ENCODE measurements around the gene ARRB1. TPM values are rescaled to one million over a fixed set of nuclear protein-coding genes. Genes with fewer than 3 reads are reported as not detected.
A peak's percentile ranks its signal among the peaks of the same experiment; 100 is the strongest.
"Not testable (repeated sequence)": the region's sequence is repeated elsewhere in the genome, so short reads cannot be mapped to it uniquely, and the experiment has no call there.

The ARRB1 gene
- total and polyA plus RNA-seq, 7 experiments from 2014 or later = 7.5 to 104 (median 58.0) TPM

DNA sequence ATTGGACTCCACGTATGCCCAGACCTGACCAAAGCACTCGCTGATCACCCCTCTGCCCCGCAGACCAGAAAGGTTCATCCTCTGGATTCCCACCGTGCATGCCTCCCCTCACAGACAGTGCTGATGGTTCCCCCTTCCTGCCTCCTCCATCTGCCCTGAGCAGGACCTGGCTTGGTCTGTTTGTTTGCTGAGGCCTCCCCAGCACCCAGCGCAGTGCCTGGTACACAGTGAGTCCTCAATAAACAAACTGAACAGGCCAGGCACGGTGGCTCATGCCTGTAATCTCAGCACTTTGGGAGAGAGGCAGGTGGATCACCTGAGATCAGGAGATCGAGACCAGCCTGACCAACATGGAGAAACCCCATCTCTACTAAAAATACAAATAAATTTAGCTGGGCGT lies 24.2 kb upstream of the ARRB1 start:
- Histone ChIP-seq H3K36me3 (ENCODE audit: control insufficient read depth in 2 of 3, insufficient read depth in 3 of 3, low read length in 3 of 3) (no peaks in the 10 kb centered on the region), H3K27me3 (ENCODE audit: control insufficient read depth in 2 of 2, insufficient read depth in 2 of 2, low read length in 2 of 2) (no peaks in the 10 kb centered on the region), H3K4me1 (ENCODE audit: control insufficient read depth in 2 of 2, insufficient read depth in 2 of 2, low read length in 2 of 2) (no peaks in the 10 kb centered on the region), H3K4me3 (ENCODE audit: low read length) (no peak overlapping the region), H3K9me3 (ENCODE audit: control insufficient read depth in 2 of 3, low read length in 3 of 3) (no peaks in the 10 kb centered on the region), H3K27ac (ENCODE audit: low read depth, low read length) (no peak overlapping the region)
- Mint-ChIP-seq H3K4me3 (no peak overlapping the region), H3K9me3 (no peaks in the 10 kb centered on the region), H3K27me3 (no peaks in the 10 kb centered on the region), H3K36me3 (no peaks in the 10 kb centered on the region), H3K27ac (peak overlapping the region in 1 of 9 donors; percentile 74), H3K4me1 (peaks cover 0 to 16% (median under 1%) of the 10 kb centered on the region in 7 donors)
- ATAC-seq (no peak), DNase-seq (no peak)
- ChIA-PET CTCF (interaction anchor here (0.9 to 1.4 kb wide), 3 partner anchors 47 to 235 kb away, joined by 3 read pairs; no protein-coding TSS in a partner anchor), POLR2A (interaction anchor here (1.3 kb wide), 1 partner anchor 32 kb away, joined by 3 read pairs; no protein-coding TSS in a partner anchor)
- intact Hi-C loops (cut with micrococcal nuclease) = no loop called here

DNA sequence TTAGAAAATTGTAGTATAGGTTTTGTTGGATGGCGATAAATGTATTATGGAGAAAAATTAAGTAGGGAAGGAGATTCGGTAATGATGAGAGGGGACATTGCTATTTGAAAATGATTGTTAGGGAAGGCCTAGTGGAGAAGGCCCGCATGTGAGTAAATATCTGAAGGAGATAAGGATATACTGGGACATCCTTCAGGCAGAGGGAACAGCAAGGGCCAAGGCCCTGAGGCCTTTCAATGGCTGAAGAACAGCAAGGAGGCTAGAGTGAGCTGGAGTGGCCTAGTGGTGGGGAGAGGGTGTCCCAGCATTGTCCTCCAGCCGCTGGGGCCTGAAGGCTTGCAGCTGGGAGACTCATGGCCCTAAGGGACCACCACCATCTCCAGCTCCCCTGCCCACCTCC lies 23.2 kb upstream of the ARRB1 start:
- H3K36me3 Mint-ChIP-seq = peaks cover 0 to 3% (median 0%) of the 10 kb centered on the region in 5 donors
- CTCF ChIA-PET = interaction anchor here (1.4 kb wide), 1 partner anchor 94 kb away, joined by 3 read pairs; no protein-coding TSS in a partner anchor
- H3K9me3 ChIP-seq (ENCODE audit: control insufficient read depth in 2 of 3, low read length in 3 of 3) = no peaks in the 10 kb centered on the region

GRCh38 chr11:75373201-75373600 lies 21.7 kb upstream of the ARRB1 start:
- no peaks in the 10 kb centered on the region for H3K36me3 ChIP-seq (ENCODE audit: control insufficient read depth in 2 of 3, insufficient read depth in 3 of 3, low read length in 3 of 3)
- no peak overlapping the region for H3K4me3 ChIP-seq (ENCODE audit: low read length)
- ChIA-PET POLR2A (interaction anchor here (1.5 kb wide), 1 partner anchor 21 kb away, joined by 6 read pairs; no protein-coding TSS in a partner anchor), CTCF (interaction anchor here (1.1 kb wide), 1 partner anchor 31 kb away, joined by 4 read pairs; no protein-coding TSS in a partner anchor)
- no peak overlapping the region for H3K4me3 Mint-ChIP-seq
- intact Hi-C loops (cut with micrococcal nuclease) = no loop called here
- peaks cover 0 to 34% (median 7%) of the 10 kb centered on the region in 7 donors for H3K4me1 Mint-ChIP-seq
- no peak overlapping the region for H3K27ac ChIP-seq (ENCODE audit: low read depth, low read length)
- no peaks in the 10 kb centered on the region for H3K27me3 Mint-ChIP-seq
- no peaks in the 10 kb centered on the region for H3K4me1 ChIP-seq (ENCODE audit: control insufficient read depth in 2 of 2, insufficient read depth in 2 of 2, low read length in 2 of 2)
- peaks cover 0 to 12% (median 5%) of the 10 kb centered on the region in 11 donors for H3K9me3 Mint-ChIP-seq
- no peak for ATAC-seq
- H3K27ac Mint-ChIP-seq = no peak overlapping the region
- peaks cover 0 to 7% (median 0%) of the 10 kb centered on the region in 5 donors for H3K36me3 Mint-ChIP-seq
- peaks cover 0 to 8% (median 0%) of the 10 kb centered on the region in 3 experiments for H3K9me3 ChIP-seq (ENCODE audit: control insufficient read depth in 2 of 3, low read length in 3 of 3)
- no peak for DNase-seq
- no peaks in the 10 kb centered on the region for H3K27me3 ChIP-seq (ENCODE audit: control insufficient read depth in 2 of 2, insufficient read depth in 2 of 2, low read length in 2 of 2)

More for the DNA sequence above, 23.2 kb upstream of the ARRB1 start:
- Mint-ChIP-seq H3K4me1 (peaks cover 0 to 25% (median 6%) of the 10 kb centered on the region in 7 donors), H3K4me3 (no peak overlapping the region), H3K9me3 (peaks cover 0 to 4% (median 2%) of the 10 kb centered on the region in 11 donors), H3K27me3 (no peaks in the 10 kb centered on the region), H3K27ac (no peak overlapping the region)
- POLR2A ChIA-PET = no interaction called here
- no peaks in the 10 kb centered on the region for H3K36me3 ChIP-seq (ENCODE audit: control insufficient read depth in 2 of 3, insufficient read depth in 3 of 3, low read length in 3 of 3)
- intact Hi-C loops (cut with micrococcal nuclease) = no loop called here
- ATAC-seq (no peak), DNase-seq (no peak)
- no peak overlapping the region for H3K4me3 ChIP-seq (ENCODE audit: low read length)
- no peaks in the 10 kb centered on the region for H3K27me3 ChIP-seq (ENCODE audit: control insufficient read depth in 2 of 2, insufficient read depth in 2 of 2, low read length in 2 of 2)
- H3K4me1 ChIP-seq (ENCODE audit: control insufficient read depth in 2 of 2, insufficient read depth in 2 of 2, low read length in 2 of 2) = no peaks in the 10 kb centered on the region
- H3K27ac ChIP-seq (ENCODE audit: low read depth, low read length) = no peak overlapping the region

- peaks cover 0 to 8% (median 0%) of the 10 kb centered on the region in 3 experiments for H3K9me3 ChIP-seq (ENCODE audit: control insufficient read depth in 2 of 3, low read length in 3 of 3)
- ChIA-PET POLR2A (interaction anchor here (1.0 to 1.5 kb wide), 2 partner anchors 20 to 32 kb away, joined by 3 to 6 read pairs; no protein-coding TSS in a partner anchor), CTCF (interaction anchor here (0.7 to 1.1 kb wide), 4 partner anchors 11 to 93 kb away, joined by 3 to 4 read pairs (median 3); no protein-coding TSS in a partner anchor)
- intact Hi-C loops (cut with micrococcal nuclease) = loop anchor here in 1 of 2 donors (2.0 kb wide), 1 partner anchor 19 kb away; no protein-coding TSS in a partner anchor
- H3K4me1 ChIP-seq (ENCODE audit: control insufficient read depth in 2 of 2, insufficient read depth in 2 of 2, low read length in 2 of 2) = no peaks in the 10 kb centered on the region
- H3K27me3 ChIP-seq (ENCODE audit: control insufficient read depth in 2 of 2, insufficient read depth in 2 of 2, low read length in 2 of 2) = no peaks in the 10 kb centered on the region
- no peaks in the 10 kb centered on the region for H3K36me3 ChIP-seq (ENCODE audit: control insufficient read depth in 2 of 3, insufficient read depth in 3 of 3, low read length in 3 of 3)
- Mint-ChIP-seq H3K4me3 (no peak overlapping the region), H3K27ac (peak overlapping the region in 2 of 9 donors; percentile 21 to 28), H3K4me1 (peaks cover 0 to 36% (median 7%) of the 10 kb centered on the region in 7 donors), H3K9me3 (peaks cover 0 to 14% (median 7%) of the 10 kb centered on the region in 11 donors), H3K27me3 (no peaks in the 10 kb centered on the region), H3K36me3 (peaks cover 0 to 7% (median 0%) of the 10 kb centered on the region in 5 donors)
- ATAC-seq = no peak
- H3K27ac ChIP-seq (ENCODE audit: low read depth, low read length) = no peak overlapping the region
- no peak for DNase-seq
- no peak overlapping the region for H3K4me3 ChIP-seq (ENCODE audit: low read length)
Measured at GRCh38 chr11:75371949-75372876, 20.8 kb upstream of the ARRB1 start.

GRCh38 chr11:75369560-75370255 lies 18.2 kb upstream of the ARRB1 start:
- Histone ChIP-seq H3K4me1 (ENCODE audit: control insufficient read depth in 2 of 2, insufficient read depth in 2 of 2, low read length in 2 of 2) (no peaks in the 10 kb centered on the region), H3K27ac (ENCODE audit: low read depth, low read length) (no peak overlapping the region), H3K4me3 (ENCODE audit: low read length) (no peak overlapping the region), H3K36me3 (ENCODE audit: control insufficient read depth in 2 of 3, insufficient read depth in 3 of 3, low read length in 3 of 3) (no peaks in the 10 kb centered on the region), H3K27me3 (ENCODE audit: control insufficient read depth in 2 of 2, insufficient read depth in 2 of 2, low read length in 2 of 2) (no peaks in the 10 kb centered on the region), H3K9me3 (ENCODE audit: control insufficient read depth in 2 of 3, low read length in 3 of 3) (peaks cover 0 to 8% (median 0%) of the 10 kb centered on the region in 3 experiments)
- H3K27ac Mint-ChIP-seq = peak overlapping the region in 3 of 9 donors; percentile 50 to 84 (median 80)
- H3K4me3 Mint-ChIP-seq = peak overlapping the region in 9 of 10 donors; percentile 5 to 72 (median 48)
- ATAC-seq = peak; percentile 63
- POLR2A ChIA-PET = no interaction called here
- peaks cover 0 to 7% (median 0%) of the 10 kb centered on the region in 5 donors for H3K36me3 Mint-ChIP-seq
- H3K27me3 Mint-ChIP-seq = peaks cover 0 to 5% (median 0%) of the 10 kb centered on the region in 5 donors
- peaks cover 0 to 14% (median 7%) of the 10 kb centered on the region in 11 donors for H3K9me3 Mint-ChIP-seq
- CTCF ChIA-PET = interaction anchor here (1.0 to 1.3 kb wide), 2 partner anchors 15 to 89 kb away, joined by 3 read pairs; no protein-coding TSS in a partner anchor
- DNase-seq = no peak
- peaks cover under 1 to 36% (median 10%) of the 10 kb centered on the region in 7 donors for H3K4me1 Mint-ChIP-seq
- intact Hi-C loops (cut with micrococcal nuclease) = loop anchor here in 1 of 2 donors (2.0 kb wide), 1 partner anchor 17 kb away; no protein-coding TSS in a partner anchor

DNA sequence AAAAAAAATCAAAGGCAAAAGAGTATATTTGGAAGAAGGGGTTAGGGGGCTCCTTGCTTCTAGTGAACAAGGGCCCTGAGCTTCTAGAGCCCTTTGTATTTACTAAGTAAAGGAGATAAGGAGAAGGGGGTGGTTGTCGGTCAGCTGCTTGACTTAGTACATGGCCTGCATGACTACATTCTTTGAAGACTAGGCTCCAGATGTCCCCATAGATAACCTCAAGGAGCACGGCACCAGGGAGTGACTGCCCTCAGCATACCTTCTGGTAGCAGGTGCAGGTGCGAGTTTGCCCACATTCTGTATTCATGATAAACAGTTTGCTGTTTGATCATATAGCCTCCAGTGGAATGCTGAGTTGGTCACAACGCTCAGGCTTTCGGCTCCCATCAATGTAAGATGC lies 15.4 kb upstream of the ARRB1 start:
- ATAC-seq; H3K27ac Mint-ChIP-seq; H3K27me3 ChIP-seq (ENCODE audit: control insufficient read depth in 2 of 2, insufficient read depth in 2 of 2, low read length in 2 of 2); H3K4me1 ChIP-seq (ENCODE audit: control insufficient read depth in 2 of 2, insufficient read depth in 2 of 2, low read length in 2 of 2); intact Hi-C loops (cut with micrococcal nuclease); H3K36me3 Mint-ChIP-seq; H3K27ac ChIP-seq (ENCODE audit: low read depth, low read length); H3K4me3 ChIP-seq (ENCODE audit: low read length); DNase-seq; H3K9me3 ChIP-seq (ENCODE audit: control insufficient read depth in 2 of 3, low read length in 3 of 3); CTCF ChIA-PET; H3K36me3 ChIP-seq (ENCODE audit: control insufficient read depth in 2 of 3, insufficient read depth in 3 of 3, low read length in 3 of 3); H3K4me3 Mint-ChIP-seq: not testable (repeated sequence)
- Mint-ChIP-seq H3K9me3 (peaks cover 0 to 15% (median 7%) of the 10 kb centered on the region in 11 donors), H3K27me3 (peaks cover 0 to 10% (median 0%) of the 10 kb centered on the region in 5 donors), H3K4me1 (peaks cover 6 to 28% (median 10%) of the 10 kb centered on the region in 7 donors)
- POLR2A ChIA-PET = interaction anchor here (0.7 kb wide), 1 partner anchor 24 kb away, joined by 3 read pairs; no protein-coding TSS in a partner anchor

All from naive thymus-derived CD4-positive, alpha-beta T cell (primary cell).